Fibroblast of the aortic adventitia (primary cell): ENCODE data around the gene REV1. TPM values are rescaled to one million over a fixed set of nuclear protein-coding genes. Genes with fewer than 3 reads are reported as not detected.
A peak's percentile ranks its signal among the peaks of the same experiment; 100 is the strongest.

Source experiments
- DNase-seq: peaks from one replicate; pipeline ENCODE4 v3.0.0-alpha.2; 2010; ENCODE audit warnings: low read depth
- H3K4me3 ChIP-seq: 2 replicates; pipeline ENCODE4 v1.5.1; 2011; ENCODE audit warnings: low read depth, mild to moderate bottlenecking, control low read depth, low read length, moderate library complexity
- total RNA-seq: library from RNA; depleted of rRNA; stranded (reverse); fragments of >200 nt; gene quantifications from 2 replicates; pipeline ENCODE4 v1.2.3, GENCODE V29; 2012; ENCODE audit warnings: low replicate concordance
- TF ChIP-seq, protein P1 (sequence below): IDR thresholded peaks from 2 replicates; pipeline ENCODE4 v1.5.1; 2011; ENCODE audit warnings: mild to moderate bottlenecking, low read length, control low read depth, inconsistent platforms; ENCODE audit not compliant: insufficient read depth

The REV1 gene
- total RNA-seq, 1 donor, result 36.2 TPM

DNA sequence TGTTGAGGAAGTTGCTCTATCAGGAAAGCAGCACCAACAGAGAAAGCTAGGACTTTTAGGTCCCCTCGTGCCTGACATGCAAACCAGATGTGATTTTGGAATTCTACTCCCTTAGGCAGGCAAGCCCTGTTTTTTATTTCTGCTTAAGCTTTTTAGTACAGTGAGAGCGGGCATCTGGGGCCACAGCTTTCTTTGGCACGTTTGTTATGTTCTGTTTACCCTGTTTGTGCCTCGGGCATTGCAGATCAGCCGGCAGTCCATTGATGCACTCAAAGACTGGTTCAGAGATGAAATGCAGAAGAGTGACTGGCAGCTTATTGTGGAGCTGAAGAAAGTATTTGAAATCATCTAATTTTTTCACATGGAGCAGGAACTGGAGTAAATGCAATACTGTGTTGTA is 90.8 kb downstream of the REV1 start:
- H3K4me3 ChIP-seq, result no peak overlapping the region
- TF ChIP-seq, protein P1, sequence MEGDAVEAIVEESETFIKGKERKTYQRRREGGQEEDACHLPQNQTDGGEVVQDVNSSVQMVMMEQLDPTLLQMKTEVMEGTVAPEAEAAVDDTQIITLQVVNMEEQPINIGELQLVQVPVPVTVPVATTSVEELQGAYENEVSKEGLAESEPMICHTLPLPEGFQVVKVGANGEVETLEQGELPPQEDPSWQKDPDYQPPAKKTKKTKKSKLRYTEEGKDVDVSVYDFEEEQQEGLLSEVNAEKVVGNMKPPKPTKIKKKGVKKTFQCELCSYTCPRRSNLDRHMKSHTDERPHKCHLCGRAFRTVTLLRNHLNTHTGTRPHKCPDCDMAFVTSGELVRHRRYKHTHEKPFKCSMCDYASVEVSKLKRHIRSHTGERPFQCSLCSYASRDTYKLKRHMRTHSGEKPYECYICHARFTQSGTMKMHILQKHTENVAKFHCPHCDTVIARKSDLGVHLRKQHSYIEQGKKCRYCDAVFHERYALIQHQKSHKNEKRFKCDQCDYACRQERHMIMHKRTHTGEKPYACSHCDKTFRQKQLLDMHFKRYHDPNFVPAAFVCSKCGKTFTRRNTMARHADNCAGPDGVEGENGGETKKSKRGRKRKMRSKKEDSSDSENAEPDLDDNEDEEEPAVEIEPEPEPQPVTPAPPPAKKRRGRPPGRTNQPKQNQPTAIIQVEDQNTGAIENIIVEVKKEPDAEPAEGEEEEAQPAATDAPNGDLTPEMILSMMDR, result no peak
- no peak for DNase-seq

DNA sequence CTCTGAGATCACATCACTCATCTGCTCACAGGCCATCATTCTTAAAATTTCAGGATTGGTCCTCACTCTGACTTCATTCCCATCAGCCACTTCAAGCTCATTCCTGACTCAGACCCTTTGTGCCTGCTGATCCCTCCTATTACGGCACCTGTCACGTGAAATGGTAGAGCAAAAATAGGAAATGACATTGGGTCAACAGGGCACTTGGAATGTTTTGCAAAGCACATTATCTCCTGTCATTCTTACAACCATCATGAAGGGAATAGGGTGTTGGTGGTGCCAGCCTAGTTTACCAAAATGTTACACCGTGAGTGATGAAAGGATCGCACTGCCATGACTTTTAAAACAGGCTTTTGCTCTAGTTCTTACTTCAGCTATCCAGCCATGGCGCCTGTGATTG is 91.5 kb downstream of the REV1 start:
- DNase-seq, result no peak
- TF ChIP-seq, protein P1, result no peak
- H3K4me3 ChIP-seq, result no peak overlapping the region

DNA sequence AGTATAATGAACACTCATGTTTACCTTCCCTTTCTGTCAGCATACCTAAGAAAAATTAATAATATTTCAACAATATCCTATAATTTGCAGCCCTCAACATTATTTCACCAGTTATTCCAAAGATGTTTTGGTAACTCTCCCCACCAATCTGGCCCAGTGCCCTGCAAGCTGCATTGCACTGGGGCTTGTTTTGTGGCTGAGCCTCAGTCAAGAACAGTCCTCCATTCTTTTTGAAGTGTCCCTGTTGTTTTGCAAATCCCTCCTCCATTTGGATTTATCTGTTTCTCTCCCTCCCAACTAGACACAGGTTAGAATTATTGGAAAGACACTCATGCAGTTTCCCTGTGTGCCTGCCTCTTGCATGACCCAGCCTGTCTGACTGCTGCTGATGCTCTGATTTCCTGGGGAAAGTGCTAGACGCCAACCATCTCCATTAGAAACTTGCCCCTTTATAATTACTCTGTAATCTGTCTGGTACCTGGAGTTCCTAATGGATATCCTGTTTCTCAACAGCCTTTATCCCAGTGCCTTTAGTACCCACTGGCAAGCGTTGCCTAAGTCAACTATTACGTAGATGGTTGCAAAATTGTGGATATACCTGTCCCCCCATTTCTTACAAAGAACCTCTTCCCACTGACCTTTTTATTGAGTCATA is 92.4 kb downstream of the REV1 start:
- DNase-seq, result no peak
- TF ChIP-seq, protein P1, result no peak

DNA sequence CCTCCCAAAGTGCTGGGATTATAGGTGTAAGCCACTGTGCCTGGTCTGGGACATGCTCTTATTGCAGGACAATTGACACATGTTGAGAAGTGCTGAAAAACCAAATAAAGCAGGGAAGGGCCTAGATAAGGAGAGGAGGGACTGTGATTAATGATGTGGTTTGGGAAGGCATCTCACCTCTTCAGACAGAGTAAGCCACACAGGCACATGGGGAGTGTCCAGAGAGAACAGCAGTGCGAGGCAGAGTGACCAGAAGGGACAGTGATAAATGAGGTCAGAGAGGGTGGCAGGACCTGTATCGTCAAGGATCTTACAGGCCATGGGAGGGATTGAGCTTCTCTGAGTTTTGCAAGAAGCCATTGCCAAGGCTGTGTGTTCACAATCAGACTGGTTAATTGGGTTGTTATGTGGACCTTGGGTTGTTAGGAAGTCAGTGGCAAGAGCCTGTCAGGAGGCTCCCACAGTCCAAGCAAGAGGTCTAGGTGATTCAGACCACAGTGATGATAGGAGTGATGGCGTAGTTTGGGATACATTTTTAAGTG is 94.2 kb downstream of the REV1 start:
- TF ChIP-seq, protein P1, result no peak
- no peak overlapping the region for H3K4me3 ChIP-seq
- DNase-seq, result no peak

More for the DNA sequence above, 92.4 kb downstream of the REV1 start:
- H3K4me3 ChIP-seq, result no peak overlapping the region

DNA sequence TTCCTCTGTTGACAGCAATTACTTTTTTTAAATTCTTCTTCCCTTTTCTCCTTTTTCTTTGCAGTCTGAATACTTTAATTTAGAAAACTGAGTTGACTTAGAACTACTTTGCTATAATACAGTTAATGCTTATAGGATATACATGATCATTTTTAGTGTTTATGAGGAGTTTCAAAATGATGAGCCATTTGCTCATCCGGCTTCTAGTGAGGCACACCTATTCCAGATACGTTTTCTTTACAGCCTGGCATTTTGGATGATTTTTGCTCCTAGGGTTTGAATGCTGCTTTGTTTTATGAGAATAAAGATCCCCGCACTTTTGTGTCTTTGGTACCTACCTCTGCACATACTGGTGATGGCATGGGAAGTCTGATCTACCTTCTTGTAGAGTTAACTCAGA is 99.9 kb downstream of the REV1 start:
- no peak overlapping the region for H3K4me3 ChIP-seq
- no peak for DNase-seq
- TF ChIP-seq, protein P1, result no peak

DNA sequence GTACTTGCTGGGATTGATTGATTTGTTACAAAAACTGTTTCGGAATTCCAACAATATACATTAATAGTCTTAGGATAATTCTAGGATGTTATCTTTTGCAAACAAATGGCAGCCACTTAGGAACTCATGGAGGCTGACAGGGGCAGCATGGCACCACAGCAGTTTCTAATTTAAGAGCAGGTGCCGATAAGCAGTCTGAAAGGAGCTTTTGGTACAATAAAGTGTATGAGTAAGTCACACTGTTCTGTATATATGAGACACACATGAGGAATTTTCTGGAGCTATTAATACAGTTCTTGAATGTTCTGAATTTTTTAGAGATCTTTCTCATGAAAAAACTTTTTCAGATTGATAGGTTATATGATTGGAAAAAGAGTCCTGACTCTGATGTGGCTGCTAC is 100.4 kb downstream of the REV1 start:
- TF ChIP-seq, protein P1, result no peak

DNA sequence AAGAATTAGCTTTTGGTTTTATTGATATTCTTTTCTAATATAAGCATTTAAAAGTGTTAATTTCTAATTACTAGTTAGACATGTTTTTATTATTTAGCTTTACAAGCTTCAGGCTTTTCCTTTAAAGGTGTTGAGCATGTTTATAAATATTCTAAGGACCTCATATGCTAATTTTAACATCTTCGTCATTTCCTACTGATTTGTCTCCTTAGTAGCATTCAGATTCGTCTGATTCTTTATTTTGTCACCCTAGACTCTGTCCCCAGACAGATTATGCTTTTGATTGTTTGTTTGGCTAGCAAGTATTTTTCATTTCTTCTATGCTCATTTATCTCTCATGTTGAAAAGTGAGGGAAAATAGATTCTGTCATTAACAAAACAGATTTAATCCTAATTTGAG is 100.9 kb downstream of the REV1 start:
- H3K4me3 ChIP-seq, result no peak overlapping the region
- no peak for DNase-seq
- TF ChIP-seq, protein P1, result no peak

More for the DNA sequence above, 100.4 kb downstream of the REV1 start:
- H3K4me3 ChIP-seq, result no peak overlapping the region
- peak; percentile 56 for DNase-seq
